RWPE2 (cell line): Measurements from ENCODE around the gene LRRC40.

Experiments used
- ATAC-seq: fragments of 200-7000 bp; cut with Tn5 transposase; 3 replicates; pipeline ENCODE4 v1.9.1; 2021; ENCODE audit warnings: low read depth
- DNase-seq: peaks from one replicate; pipeline ENCODE4 v3.0.0-alpha.2; 2020; ENCODE audit warnings: low spot score
- H3K27ac ChIP-seq: fragments of 450-650 bp; 2 replicates; pipeline ENCODE4 v1.5.1; 2017; ENCODE audit warnings: mild to moderate bottlenecking; ENCODE audit not compliant: poor library complexity, severe bottlenecking
- H3K27me3 ChIP-seq: fragments of 250-450 bp; sonication (Bioruptor Pico); 2 replicates; pipeline ENCODE4 v1.5.1; 2021; ENCODE audit warnings: mild to moderate bottlenecking, moderate library complexity; ENCODE audit not compliant: insufficient read depth, poor library complexity, severe bottlenecking
- H3K36me3 ChIP-seq: fragments of 250-450 bp; sonication (Bioruptor Pico); 2 replicates; pipeline ENCODE4 v1.5.1; 2020; ENCODE audit warnings: low read depth, mild to moderate bottlenecking, moderate library complexity
- H3K4me1 ChIP-seq: fragments of 250-450 bp; sonication (Bioruptor Pico); 2 replicates; pipeline ENCODE4 v1.5.1; 2021; ENCODE audit warnings: mild to moderate bottlenecking, moderate library complexity; ENCODE audit not compliant: insufficient read depth, poor library complexity, severe bottlenecking
- H3K4me3 ChIP-seq: fragments of 250-450 bp; sonication (Bioruptor Pico); 2 replicates; pipeline ENCODE4 v1.5.1; 2021; ENCODE audit warnings: mild to moderate bottlenecking, moderate library complexity; ENCODE audit not compliant: severe bottlenecking
- H3K9me3 ChIP-seq: fragments of 250-450 bp; sonication (Bioruptor Pico); 2 replicates; pipeline ENCODE4 v1.5.1; 2021; ENCODE audit warnings: mild to moderate bottlenecking, moderate library complexity; ENCODE audit not compliant: severe bottlenecking
- CTCF ChIP-seq: fragments of 450-650 bp; IDR thresholded peaks from one replicate; pipeline ENCODE4 v1.5.1; 2017; ENCODE audit warnings: mild to moderate bottlenecking, moderate library complexity; ENCODE audit not compliant: poor library complexity, severe bottlenecking

Gene LRRC40

DNA sequence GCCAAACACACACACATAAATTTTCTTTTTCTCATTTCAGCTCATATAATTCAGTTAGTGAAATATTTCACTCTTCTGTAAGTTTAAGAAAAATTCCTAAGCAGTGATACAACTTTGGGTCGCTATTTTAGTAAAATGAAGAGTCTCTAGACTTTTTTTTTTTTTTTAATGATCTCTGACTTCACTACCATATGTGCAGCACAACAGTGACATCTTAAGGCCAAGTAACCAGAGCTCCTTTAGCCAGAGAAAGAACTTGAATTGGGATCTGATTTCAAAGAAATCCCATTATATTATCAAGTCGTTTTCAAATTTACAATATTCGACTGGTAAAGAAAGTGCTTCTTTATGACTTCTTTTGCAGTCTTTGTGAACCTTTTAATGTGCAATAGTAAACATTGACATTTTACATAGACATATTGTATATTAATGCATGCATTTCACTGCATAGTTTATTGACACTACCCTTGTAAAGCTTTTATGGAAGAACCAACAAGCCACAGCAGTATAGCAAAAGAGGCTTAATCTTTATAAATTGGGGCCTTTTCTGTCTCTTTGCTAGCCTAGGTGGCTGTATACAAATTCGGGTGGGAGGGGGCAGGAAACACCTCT lies 62.2 kb downstream of the LRRC40 start:
- ATAC-seq (no peak), DNase-seq (no peak)
- Histone ChIP-seq H3K4me1 (no peaks in the 10 kb centered on the region), H3K27ac (no peak overlapping the region), H3K4me3 (no peak overlapping the region), H3K36me3 (peaks cover 23% of the 10 kb centered on the region), H3K27me3 (no peaks in the 10 kb centered on the region), H3K9me3 (no peaks in the 10 kb centered on the region)
- no peak for TF ChIP-seq CTCF

DNA sequence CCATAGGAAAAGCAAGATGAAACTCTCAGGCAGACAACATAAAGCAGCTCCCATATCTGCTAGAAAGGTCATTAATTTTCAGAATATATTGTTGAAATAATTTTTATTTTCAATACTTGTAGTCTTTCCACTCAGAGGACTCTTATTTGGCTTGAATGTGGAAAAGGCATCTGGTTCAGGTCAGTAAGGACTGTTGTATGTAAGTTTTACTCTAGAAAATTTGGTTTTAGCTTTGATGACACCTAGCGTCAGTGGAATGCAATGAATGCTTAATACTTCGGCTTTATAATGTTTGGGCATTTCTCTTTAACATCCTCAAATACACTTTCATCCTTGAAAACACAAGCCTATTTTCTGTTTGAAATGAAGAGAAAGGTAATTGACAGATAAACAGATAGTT lies 63.3 kb downstream of the LRRC40 start:
- no peaks in the 10 kb centered on the region for H3K9me3 ChIP-seq
- no peak for ATAC-seq
- TF ChIP-seq CTCF, result no peak

GRCh38 chr1:70140894-70141293 lies 64.5 kb downstream of the LRRC40 start:
- no peak for DNase-seq
- no peak for TF ChIP-seq CTCF
- no peak for ATAC-seq

More for the DNA sequence above, 63.3 kb downstream of the LRRC40 start:
- Histone ChIP-seq H3K4me3 (no peak overlapping the region), H3K4me1 (no peaks in the 10 kb centered on the region), H3K36me3 (peaks cover 22% of the 10 kb centered on the region), H3K27me3 (no peaks in the 10 kb centered on the region), H3K27ac (no peak overlapping the region)
- no peak for DNase-seq

DNA sequence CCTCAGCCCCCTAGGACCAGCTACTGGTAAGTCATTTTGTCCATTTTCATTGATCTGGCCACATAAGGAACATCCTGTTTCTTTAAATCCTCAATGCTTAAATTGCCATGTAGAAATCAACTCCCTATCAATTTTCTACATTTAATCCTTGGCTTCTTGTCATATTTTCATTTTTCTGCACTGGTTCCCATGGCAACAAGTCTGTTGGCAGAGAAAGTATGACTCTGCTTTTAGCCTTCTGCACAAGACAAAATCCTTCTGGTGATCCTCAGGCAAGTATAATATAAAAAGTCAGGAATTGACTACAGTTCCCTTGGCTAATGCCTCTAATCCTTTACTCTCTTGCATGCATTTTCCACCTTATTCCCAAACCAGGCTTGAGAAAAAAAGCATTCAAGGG lies 65.0 kb downstream of the LRRC40 start:
- ATAC-seq (no peak), DNase-seq (no peak)
- TF ChIP-seq CTCF, result no peak
- Histone ChIP-seq H3K27me3 (no peaks in the 10 kb centered on the region), H3K27ac (no peak overlapping the region), H3K9me3 (no peaks in the 10 kb centered on the region), H3K4me3 (no peak overlapping the region), H3K36me3 (peaks cover 17% of the 10 kb centered on the region), H3K4me1 (no peaks in the 10 kb centered on the region)

More at GRCh38 chr1:70140894-70141293, 64.5 kb downstream of the LRRC40 start:
- peaks cover 22% of the 10 kb centered on the region for H3K36me3 ChIP-seq
- no peak overlapping the region for H3K27ac ChIP-seq
- H3K4me1 ChIP-seq, result no peaks in the 10 kb centered on the region
- no peaks in the 10 kb centered on the region for H3K27me3 ChIP-seq
- no peak overlapping the region for H3K4me3 ChIP-seq
- no peaks in the 10 kb centered on the region for H3K9me3 ChIP-seq

DNA sequence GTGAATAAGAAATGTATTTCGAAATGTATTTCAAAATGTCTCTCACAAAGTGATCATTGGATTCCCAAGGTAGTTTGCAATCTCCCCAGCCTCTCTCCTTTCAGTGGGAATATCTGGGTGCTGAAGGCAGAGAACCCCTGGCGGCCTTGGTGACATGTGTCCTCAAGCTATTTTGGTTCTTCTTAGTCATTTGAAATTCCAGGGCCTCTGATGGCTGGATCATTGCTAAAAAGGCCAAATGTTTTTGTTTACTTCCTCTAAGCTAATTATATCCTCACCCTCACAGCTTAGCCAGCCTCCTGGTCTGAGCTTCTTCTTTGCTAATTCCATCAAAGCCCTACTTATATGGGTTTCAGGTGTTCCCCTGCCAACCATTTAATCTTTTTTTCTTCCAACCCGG lies 71.2 kb downstream of the LRRC40 start:
- no peak for TF ChIP-seq CTCF
- Histone ChIP-seq H3K36me3 (no peaks in the 10 kb centered on the region), H3K4me3 (no peak overlapping the region), H3K9me3 (no peaks in the 10 kb centered on the region), H3K27ac (no peak overlapping the region), H3K4me1 (no peaks in the 10 kb centered on the region), H3K27me3 (no peaks in the 10 kb centered on the region)
- no peak for ATAC-seq
- no peak for DNase-seq
